Right hindlimb (tissue), 1 donor: ENCODE results near the gene GPR146.
A peak's percentile ranks its signal among the peaks of the same experiment; 100 is the strongest.

ENCODE experiments used
- DNase-seq: peaks from one replicate; pipeline ENCODE4 v3.0.0-alpha.2; 2018

Gene GPR146

GRCh38 chr7:1012004-1012715 lies 32.2 kb upstream of the GPR146 start:
- DNase-seq, result no peak

GRCh38 chr7:1012716-1013095 lies 31.6 kb upstream of the GPR146 start:
- DNase-seq, result no peak

GRCh38 chr7:1013581-1013980 lies 30.8 kb upstream of the GPR146 start:
- DNase-seq, result no peak

DNA sequence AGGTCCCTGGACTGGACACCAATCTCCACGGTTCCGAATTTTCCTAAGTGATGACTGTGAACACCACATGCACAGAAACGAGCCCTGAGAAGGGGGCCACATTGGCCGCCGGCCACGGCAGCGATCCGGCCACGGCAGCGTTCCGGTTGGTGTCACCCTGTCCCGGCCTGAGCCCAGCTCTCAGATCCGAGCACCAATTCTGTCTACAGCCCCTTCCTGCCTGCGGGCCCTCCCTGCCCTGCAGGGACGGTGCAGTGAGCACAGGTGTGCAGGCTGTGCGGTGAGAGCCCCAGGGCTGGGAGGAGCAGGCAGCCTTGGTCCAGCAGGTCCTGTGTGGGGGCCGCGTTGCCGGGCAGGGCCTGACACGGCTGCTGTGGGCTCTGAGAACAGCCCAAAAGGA lies 29.7 kb upstream of the GPR146 start:
- DNase-seq, result no peak

- DNase-seq, result no peak
Observed at GRCh38 chr7:1015196-1016121, 28.9 kb upstream of the GPR146 start.

GRCh38 chr7:1016577-1017531 lies 27.5 kb upstream of the GPR146 start:
- no peak for DNase-seq

- no peak for DNase-seq
Observed at GRCh38 chr7:1017586-1018333, 26.6 kb upstream of the GPR146 start.

DNA sequence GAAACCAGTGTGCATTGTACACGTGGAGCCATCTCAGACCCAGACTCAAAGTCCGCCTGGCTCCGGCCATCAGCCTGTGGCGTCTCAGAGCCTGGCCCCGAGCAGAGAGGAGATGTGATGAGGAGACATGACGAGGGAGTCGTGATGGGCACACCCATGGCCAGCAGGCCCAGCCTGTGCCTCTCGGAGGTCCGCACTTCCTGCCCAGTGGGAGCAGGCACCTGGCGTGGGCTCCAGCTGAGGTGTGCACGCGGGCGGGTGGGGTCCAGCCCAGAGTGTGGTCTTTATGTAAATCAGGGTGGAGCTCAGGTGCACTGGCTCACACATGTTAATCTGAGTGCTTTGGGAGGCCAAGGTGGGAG lies 26.0 kb upstream of the GPR146 start:
- no peak for DNase-seq

DNA sequence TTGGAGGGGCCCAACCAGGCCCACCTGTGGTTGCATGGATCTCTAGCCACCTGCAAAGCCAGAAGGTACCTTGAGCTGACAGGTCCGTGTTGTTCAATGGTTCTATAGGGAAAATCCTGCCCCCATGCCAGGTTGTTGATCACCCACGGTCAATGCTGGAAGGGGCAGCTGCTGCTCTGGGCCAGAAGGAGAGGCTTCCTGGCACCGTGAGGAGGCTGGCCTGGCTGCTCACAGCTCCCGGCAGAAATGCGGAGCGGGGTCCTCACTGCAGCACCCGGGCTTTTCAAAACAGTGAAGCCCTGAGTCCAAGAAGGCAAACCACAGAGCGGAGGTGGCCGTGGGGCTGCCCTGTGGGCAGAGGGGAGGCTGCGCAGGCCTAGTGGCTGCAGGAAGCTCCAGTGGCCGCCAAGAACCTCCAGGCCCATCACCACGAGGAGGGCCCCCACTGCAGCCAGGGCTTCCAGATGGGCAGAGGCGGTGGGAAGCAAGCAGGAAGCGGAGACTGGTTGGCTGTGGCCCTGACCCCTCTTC lies 25.0 kb upstream of the GPR146 start:
- no peak for DNase-seq

- no peak for DNase-seq
Observed at GRCh38 chr7:1019789-1020610, 24.3 kb upstream of the GPR146 start.

DNA sequence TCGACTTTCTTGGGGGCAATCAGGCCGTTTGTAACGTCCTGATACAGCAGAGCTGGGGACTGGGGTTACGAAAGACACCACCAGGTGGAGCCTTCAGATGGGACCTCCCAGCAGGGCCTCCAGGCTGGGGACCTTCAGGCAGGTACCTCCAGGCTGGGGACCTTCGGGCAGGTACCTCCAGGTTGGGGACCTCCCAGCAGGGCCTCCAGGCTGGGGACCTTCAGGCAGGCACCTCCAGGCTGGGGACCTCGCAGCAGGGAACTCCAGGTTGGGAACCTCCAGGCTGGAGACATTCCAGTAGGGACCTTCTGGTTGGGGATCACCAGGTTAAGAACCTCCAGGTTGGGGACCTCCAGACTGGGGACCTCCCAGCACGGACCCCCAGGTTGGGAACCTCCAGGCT lies 23.5 kb upstream of the GPR146 start:
- no peak for DNase-seq

DNA sequence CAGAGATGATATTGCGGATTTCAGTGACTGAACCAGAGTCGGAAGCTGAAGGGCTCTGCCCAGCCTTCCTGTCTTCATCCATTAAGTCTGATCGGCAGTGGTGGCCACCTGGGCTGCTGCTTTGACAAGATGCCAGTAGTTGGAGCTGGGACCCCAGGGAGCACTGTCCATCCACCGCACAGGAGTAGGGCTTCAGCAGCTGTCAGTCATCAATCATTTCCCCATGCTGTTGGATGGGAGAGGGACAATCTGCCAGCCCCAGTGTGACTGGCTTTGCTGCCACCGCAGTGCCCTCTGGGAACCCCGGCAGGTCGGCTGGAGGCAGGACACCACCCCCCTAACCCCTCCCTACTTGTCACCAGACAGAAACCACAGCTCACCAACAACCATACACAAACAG lies 23.0 kb upstream of the GPR146 start:
- no peak for DNase-seq

DNA sequence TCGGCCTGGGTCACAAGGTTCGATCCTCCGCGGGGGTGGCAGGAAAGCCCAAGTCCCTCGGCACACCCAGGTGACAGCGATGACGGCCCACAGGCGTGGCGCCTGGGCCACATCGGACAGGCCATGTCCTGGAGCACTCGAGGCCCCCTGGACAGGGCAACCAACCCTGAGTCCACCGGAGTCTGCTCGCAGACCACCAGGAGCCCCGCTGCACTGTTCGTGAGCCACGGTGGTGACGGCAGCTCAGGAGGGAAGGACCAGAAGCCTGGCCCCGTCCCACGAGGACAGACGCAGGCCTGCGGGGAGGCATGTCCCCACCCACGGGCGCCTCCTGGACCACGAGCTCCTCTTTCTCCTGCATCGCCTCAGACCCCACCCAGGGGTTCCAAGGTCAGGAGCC lies 22.4 kb upstream of the GPR146 start:
- DNase-seq, result no peak

- DNase-seq, result no peak
Observed at GRCh38 chr7:1022356-1022755, 22.0 kb upstream of the GPR146 start.

DNA sequence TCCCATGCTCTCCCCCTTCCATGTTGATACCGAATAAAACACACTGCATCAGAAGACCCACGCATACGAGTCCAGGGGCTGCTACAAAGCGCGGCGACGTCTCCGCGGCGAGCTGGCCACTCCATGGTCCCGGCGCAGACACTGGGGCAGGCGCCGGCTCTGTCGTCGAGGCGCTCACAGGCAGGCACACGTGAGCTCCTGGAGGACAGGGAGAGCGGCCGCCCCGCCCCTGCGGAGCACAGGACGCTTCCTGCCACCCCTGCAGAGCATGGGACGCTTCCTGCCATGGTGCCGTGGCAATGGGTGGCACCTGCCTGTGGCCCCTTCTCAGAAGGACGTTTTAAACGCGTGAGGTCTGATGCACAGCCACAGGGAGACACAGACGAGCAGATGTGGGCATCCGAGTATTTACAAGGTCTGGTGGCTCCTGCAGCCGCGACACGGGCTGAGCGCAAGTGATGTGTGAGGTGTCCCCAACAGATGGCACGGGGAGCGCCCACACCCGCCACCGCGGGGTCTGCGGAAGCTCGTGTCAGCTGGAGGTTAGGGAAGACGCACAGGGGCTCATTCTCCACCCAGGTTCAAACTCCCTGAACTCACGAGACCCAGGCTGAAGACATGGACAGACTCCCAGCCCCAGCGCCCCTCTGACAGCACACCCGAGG lies 21.4 kb upstream of the GPR146 start:
- no peak for DNase-seq

GRCh38 chr7:1024331-1024841 lies 20.0 kb upstream of the GPR146 start:
- DNase-seq, result no peak

DNA sequence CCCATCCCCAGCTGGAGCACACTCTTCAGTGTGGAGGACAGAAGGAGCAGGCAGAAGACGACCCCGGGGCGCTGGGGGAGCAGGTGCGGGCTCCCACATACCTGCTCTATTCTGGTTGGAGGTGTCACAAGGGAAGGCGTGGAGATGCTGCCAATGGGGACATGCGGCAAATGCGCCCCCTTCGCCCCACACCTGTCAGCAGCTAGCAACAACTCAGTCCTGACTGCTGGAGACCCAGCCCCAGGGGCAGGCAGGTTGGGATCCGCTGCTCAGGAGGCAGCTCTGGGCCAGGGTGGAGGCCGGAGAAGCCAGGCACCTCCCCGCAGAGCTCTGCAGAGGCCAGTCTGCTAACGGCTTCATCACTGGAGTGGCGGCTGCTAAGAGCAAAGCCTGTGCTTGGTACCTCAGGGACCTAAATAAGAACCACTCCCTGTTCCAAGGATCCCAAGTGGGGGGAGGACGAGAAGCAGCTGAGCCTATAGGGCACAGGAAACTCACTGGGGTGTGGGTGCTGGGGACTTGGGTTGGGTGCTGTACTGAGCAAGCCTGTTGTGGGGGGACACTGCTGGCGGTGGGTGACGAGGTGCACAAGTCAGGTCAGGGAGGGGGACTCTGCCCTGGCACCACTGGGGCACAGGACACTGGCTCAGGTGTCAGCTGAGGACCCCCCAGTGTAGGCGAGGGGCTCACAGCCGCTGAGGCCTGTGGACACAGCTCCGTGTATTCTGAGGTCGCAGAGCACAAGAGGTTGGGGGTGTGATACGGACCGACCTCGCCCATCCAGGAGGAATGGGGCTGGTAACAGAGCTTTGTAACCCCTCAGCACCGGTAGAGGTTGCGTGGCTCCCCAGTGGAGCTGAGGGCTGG lies 19.2 kb upstream of the GPR146 start:
- no peak for DNase-seq

DNA sequence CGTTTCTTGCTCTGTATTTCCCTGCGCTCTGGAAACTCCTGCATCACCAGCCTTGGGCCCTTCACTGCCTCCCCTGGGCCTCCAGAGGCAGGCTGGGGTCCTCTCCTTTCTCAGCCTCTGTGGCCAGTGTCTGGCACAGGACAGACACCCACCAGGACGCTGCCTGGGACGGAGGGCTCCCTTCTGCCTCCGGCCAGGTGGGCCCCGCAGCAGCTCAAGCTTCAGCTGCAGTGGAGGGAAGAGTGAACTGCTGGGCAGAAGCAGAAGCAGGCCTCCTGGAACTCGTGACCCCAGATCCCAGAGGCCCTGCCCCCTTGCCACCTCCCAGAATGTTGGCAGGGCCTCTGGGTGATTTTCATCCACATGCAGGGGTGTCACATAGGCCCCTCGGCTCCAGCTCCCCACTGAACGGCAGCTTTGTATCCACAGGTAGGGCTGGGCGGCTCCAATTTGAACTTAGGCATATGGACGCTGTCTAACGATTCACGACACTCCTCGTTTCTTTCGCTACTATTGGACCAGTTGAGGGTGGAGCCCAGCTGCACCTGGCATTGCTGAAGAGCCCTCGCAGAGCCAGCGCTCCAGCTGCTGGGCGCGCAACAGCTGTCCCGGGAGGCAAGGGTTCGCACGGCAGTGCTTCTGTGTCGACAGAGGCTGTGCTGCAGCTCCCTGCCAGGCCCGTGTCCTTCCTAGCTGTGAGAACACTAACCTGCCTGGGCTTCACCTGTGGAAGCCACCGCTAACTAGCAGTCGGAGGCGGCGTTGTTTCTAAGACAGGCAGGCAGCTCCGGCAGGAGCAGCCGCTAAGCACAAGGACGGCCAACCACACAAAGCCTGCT lies 18.4 kb upstream of the GPR146 start:
- DNase-seq, result peak; percentile 76
